Left ventricle myocardium inferior (tissue), 1 donor: ENCODE data around the gene AMZ2. TPM values are rescaled to one million over a fixed set of nuclear protein-coding genes. Genes with fewer than 3 reads are reported as not detected.

Experiments used
- DNase-seq: peaks from one replicate; pipeline ENCODE4 v3.0.0-alpha.2; 2020
- H3K27ac ChIP-seq: fragments of 200-600 bp; replicated peaks from 2 replicates; pipeline ENCODE4 v1.8.0; 2021
- H3K27me3 ChIP-seq: fragments of 200-600 bp; 2 replicates; pipeline ENCODE4 v1.8.0; 2021; ENCODE audit warnings: low read depth
- H3K36me3 ChIP-seq: fragments of 200-600 bp; 2 replicates; pipeline ENCODE4 v1.8.0; 2021
- H3K4me1 ChIP-seq: fragments of 200-600 bp; 2 replicates; pipeline ENCODE4 v1.8.0; 2021
- H3K4me3 ChIP-seq: fragments of 200-600 bp; 2 replicates; pipeline ENCODE4 v1.8.0; 2021; ENCODE audit warnings: mild to moderate bottlenecking, moderate library complexity
- H3K9me3 ChIP-seq: fragments of 200-600 bp; replicated peaks from 2 replicates; pipeline ENCODE4 v1.8.0; 2021
- CTCF ChIP-seq: fragments of 200-600 bp; IDR thresholded peaks from 2 replicates; pipeline ENCODE4 v1.8.0; 2021; ENCODE audit warnings: antibody characterized with exemption, mild to moderate bottlenecking, borderline replicate concordance
- intact Hi-C: fragments of 100-400 bp; cut with micrococcal nuclease; formaldehyde crosslinking; loops from one replicate; pipeline ENCODE4 v1.11.0; 2022
- total RNA-seq: library from RNA; stranded (reverse); fragmentation: NEBNext Ultra II Directional; extraction: Animal tissue kit (Norgen Biotek cat#: 25700); gene quantifications from one replicate; pipeline ENCODE4 v1.2.1, GENCODE V29; 2021
- donor health status: DM: no; HTN: yes; CAD: no; lungs with severe emphysema.

AMZ2 gene
- total RNA-seq, 1 donor from 2014 or later = 99.9 TPM

GRCh38 chr17:68238164-68238870 is 9.5 kb upstream of the AMZ2 start:
- TF ChIP-seq CTCF = no peak
- peaks cover 14% of the 10 kb centered on the region for H3K4me1 ChIP-seq
- no peaks in the 10 kb centered on the region for H3K36me3 ChIP-seq
- H3K9me3 ChIP-seq = no peaks in the 10 kb centered on the region
- H3K27ac ChIP-seq = peak overlapping the region; percentile 90
- no peak for DNase-seq
- no peaks in the 10 kb centered on the region for H3K27me3 ChIP-seq
- intact Hi-C loops = no loop called here
- H3K4me3 ChIP-seq = no peak overlapping the region

GRCh38 chr17:68238871-68239253 is 9.0 kb upstream of the AMZ2 start:
- intact Hi-C loops = no loop called here
- no peak for TF ChIP-seq CTCF
- Histone ChIP-seq H3K27ac (no peak overlapping the region), H3K36me3 (no peaks in the 10 kb centered on the region), H3K4me3 (no peak overlapping the region), H3K9me3 (no peaks in the 10 kb centered on the region), H3K27me3 (no peaks in the 10 kb centered on the region), H3K4me1 (peaks cover 14% of the 10 kb centered on the region)
- no peak for DNase-seq

GRCh38 chr17:68239632-68240366 is 8.0 kb upstream of the AMZ2 start:
- Histone ChIP-seq H3K27me3 (no peaks in the 10 kb centered on the region), H3K27ac (no peak overlapping the region), H3K4me1 (peaks cover 6% of the 10 kb centered on the region), H3K36me3 (no peaks in the 10 kb centered on the region), H3K4me3 (no peak overlapping the region), H3K9me3 (no peaks in the 10 kb centered on the region)
- intact Hi-C loops = no loop called here
- no peak for TF ChIP-seq CTCF
- DNase-seq = no peak

GRCh38 chr17:68246271-68247028 is 1.4 kb upstream of the AMZ2 start:
- Histone ChIP-seq H3K4me1 (peaks cover 28% of the 10 kb centered on the region), H3K9me3 (no peaks in the 10 kb centered on the region), H3K27ac (peak overlapping the region; percentile 98), H3K36me3 (peaks cover 8% of the 10 kb centered on the region), H3K4me3 (peak overlapping the region; percentile 88), H3K27me3 (no peaks in the 10 kb centered on the region)
- intact Hi-C loops = no loop called here
- TF ChIP-seq CTCF = no peak
- no peak for DNase-seq

GRCh38 chr17:68248199-68248825 is 469 bp downstream of the AMZ2 start:
- Histone ChIP-seq H3K27me3 (no peaks in the 10 kb centered on the region), H3K4me1 (peaks cover 28% of the 10 kb centered on the region), H3K9me3 (no peaks in the 10 kb centered on the region), H3K27ac (peak overlapping the region; percentile 98), H3K36me3 (peaks cover 23% of the 10 kb centered on the region), H3K4me3 (peak overlapping the region; percentile 88)
- DNase-seq = no peak
- TF ChIP-seq CTCF = no peak
- intact Hi-C loops = no loop called here
